Astrocyte of the cerebellum (primary cell): ENCODE data around the gene SOCS3.
A peak's percentile ranks its signal among the peaks of the same experiment; 100 is the strongest.

ENCODE experiments used
- DNase-seq: peaks from one replicate; pipeline ENCODE4 v3.0.0-alpha.2; 2011; ENCODE audit warnings: low read depth
- H3K4me3 ChIP-seq: 2 replicates; pipeline ENCODE4 v1.5.1; 2011; ENCODE audit warnings: mild to moderate bottlenecking, low read depth, low read length, moderate library complexity
- CTCF ChIP-seq: IDR thresholded peaks from 2 replicates; pipeline ENCODE4 v1.5.1; 2012; ENCODE audit warnings: low read length, low read depth, moderate library complexity, mild to moderate bottlenecking; ENCODE audit errors: missing control alignments
- in situ Hi-C: cut with HindIII; loops from 2 replicates; pipeline ENCODE4 v1.10.0; 2017; ENCODE audit warnings: low sequenced_read_pairs

The SOCS3 gene

GRCh38 chr17:78353834-78354233, 6.0 kb downstream of the SOCS3 start:
- H3K4me3 ChIP-seq = no peak overlapping the region
- in situ Hi-C loops = no loop called here
- no peak for DNase-seq
- no peak for TF ChIP-seq CTCF

- in situ Hi-C loops = no loop called here
- DNase-seq = no peak
- H3K4me3 ChIP-seq = no peak overlapping the region
- TF ChIP-seq CTCF = peak; percentile 2
Observed at GRCh38 chr17:78351449-78352006, 8.3 kb downstream of the SOCS3 start.

- DNase-seq = no peak
- no peak overlapping the region for H3K4me3 ChIP-seq
- no peak for TF ChIP-seq CTCF
- in situ Hi-C loops = no loop called here
Observed at GRCh38 chr17:78349891-78350642, 9.8 kb downstream of the SOCS3 start.

GRCh38 chr17:78348055-78348770, 11.7 kb downstream of the SOCS3 start:
- TF ChIP-seq CTCF = no peak
- DNase-seq = no peak
- H3K4me3 ChIP-seq = no peak overlapping the region
- in situ Hi-C loops = no loop called here

- DNase-seq = no peak
- in situ Hi-C loops = no loop called here
Observed at GRCh38 chr17:78347453-78347852, 12.4 kb downstream of the SOCS3 start.

More at GRCh38 chr17:78347453-78347852, 12.4 kb downstream of the SOCS3 start:
- no peak overlapping the region for H3K4me3 ChIP-seq
- no peak for TF ChIP-seq CTCF
